HG03432 (cell line): ENCODE results near the gene ADD2.

Experiments
- ATAC-seq: cut with Tn5 transposase; IDR thresholded peaks from one replicate; pipeline ENCODE4 v1.9.1; 2021; ENCODE audit warnings: mild to moderate bottlenecking, moderate library complexity; ENCODE audit not compliant: unreplicated experiment

Gene ADD2

DNA sequence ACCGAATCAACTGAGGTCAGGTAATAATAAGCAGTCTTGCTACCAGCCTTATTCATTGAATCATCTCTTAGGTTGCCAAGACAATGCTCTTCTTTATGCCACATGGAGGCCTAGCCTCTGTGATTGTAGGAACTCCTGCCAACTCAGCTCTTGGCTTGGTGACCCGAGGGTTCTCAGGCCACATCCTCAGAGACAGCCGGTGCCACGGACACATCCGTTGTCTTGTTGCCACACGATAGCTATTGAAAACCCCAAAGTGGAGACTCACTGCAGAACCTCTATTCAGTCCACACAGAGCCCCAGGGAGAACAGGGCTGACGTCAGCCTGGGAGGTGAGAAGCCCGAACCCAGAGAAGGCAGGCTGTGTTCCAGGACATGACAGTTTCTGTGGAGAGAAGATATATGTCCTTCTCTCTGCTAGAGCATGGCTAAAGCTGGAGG, 160.9 kb downstream of the ADD2 start:
- no peak for ATAC-seq
